Endothelial cell of umbilical vein (primary cell): Measurements from ENCODE around the gene MDFIC. TPM values are rescaled to one million over a fixed set of nuclear protein-coding genes. Genes with fewer than 3 reads are reported as not detected.

Source experiments
- BruUV-seq: library from RNA; stranded (reverse); fragments of 400-500 nt; replicated peaks from 2 replicates; lab custom pipeline; 2021; lab: Mats Ljungman, UMichigan
- CTCF ChIA-PET: fragments of 300-600, 350-600 bp; sonication (Branson Sonifier 250); formaldehyde crosslinking; loops from one replicate; lab custom pipeline; 2021; ENCODE audit warnings: antibody characterized with exemption, inconsistent platforms; lab: Charles Lee
- POLR2A ChIA-PET: fragments of 300-600, 350-600 bp; sonication (Branson Sonifier 250); formaldehyde crosslinking; loops from one replicate; lab custom pipeline; 2021; ENCODE audit warnings: antibody characterized with exemption, inconsistent platforms; lab: Charles Lee
- DNase-seq: peaks from one replicate; pipeline ENCODE4 v3.0.0-alpha.2; 2011; ENCODE audit warnings: low read depth, low spot score
- FAIRE-seq: peaks from 2 replicates; lab custom pipeline; 2011; peaks lifted over from hg19 to GRCh38; lab: Jason Lieb, UNC
- H2AFZ ChIP-seq: 2 replicates; pipeline ENCODE4 v1.6.0; 2012; ENCODE audit warnings: low read depth, low read length, control low read depth, inconsistent platforms
- H3K27ac ChIP-seq: 2 replicates; pipeline ENCODE4 v1.5.1; 2011; ENCODE audit warnings: low read depth, mild to moderate bottlenecking, control low read depth, low read length, moderate library complexity; ENCODE audit not compliant: insufficient read depth
- H3K27me3 ChIP-seq, 2 experiments: 2 replicates each; pipeline versions ENCODE4 v1.6.0 to v1.6.1; 2011; ENCODE audit warnings: low read length in 2 of 2, mixed read lengths in 1 of 2; ENCODE audit not compliant: control insufficient read depth in 2 of 2, insufficient read depth in 2 of 2
- H3K36me3 ChIP-seq, 2 experiments: 2 replicates in 1 of 2; 3 replicates in 1 of 2; pipeline ENCODE4 v1.5.1; 2011; ENCODE audit warnings: low read length in 2 of 2, mild to moderate bottlenecking in 1 of 2, moderate library complexity in 1 of 2; ENCODE audit not compliant: control insufficient read depth in 2 of 2, insufficient read depth in 2 of 2; ENCODE audit errors: extremely low read depth in 1 of 2
- H3K4me1 ChIP-seq: 3 replicates; pipeline ENCODE4 v1.5.1; 2011; ENCODE audit warnings: mild to moderate bottlenecking, low read length; ENCODE audit not compliant: control insufficient read depth, insufficient read depth; ENCODE audit errors: extremely low read depth
- H3K4me2 ChIP-seq: 2 replicates; pipeline ENCODE4 v1.6.1; 2011; ENCODE audit warnings: low read length, control low read depth, mixed read lengths; ENCODE audit not compliant: insufficient read depth
- H3K4me3 ChIP-seq, 3 experiments: fragments of 200-600 bp in 1 of 3; sonication (generic), shearing (Covaris generic) in 1 of 3; replicated peaks in 1 of 3; 2 replicates each; pipeline ENCODE4 v1.5.1; 2011 to 2016; ENCODE audit warnings: control low read depth in 3 of 3, low read length in 3 of 3, mild to moderate bottlenecking in 2 of 3, inconsistent platforms in 1 of 3, low read depth in 1 of 3, moderate library complexity in 1 of 3; ENCODE audit not compliant: insufficient read depth in 1 of 3
- H3K79me2 ChIP-seq: 2 replicates; pipeline ENCODE4 v1.6.0; 2012; ENCODE audit warnings: low read length, inconsistent platforms; ENCODE audit not compliant: control insufficient read depth, insufficient read depth
- H3K9ac ChIP-seq: replicated peaks from 2 replicates; pipeline ENCODE3; 2011; ENCODE audit warnings: low read length, control low read depth; ENCODE audit not compliant: insufficient read depth; ENCODE audit errors: extremely low read depth
- H3K9me1 ChIP-seq: replicated peaks from 3 replicates; pipeline ENCODE4 v1.6.0; 2011; ENCODE audit warnings: mild to moderate bottlenecking, low read length; ENCODE audit not compliant: control insufficient read depth, insufficient read depth; ENCODE audit errors: extremely low read depth
- H3K9me3 ChIP-seq: replicated peaks from 2 replicates; pipeline ENCODE4 v1.5.1; 2012; ENCODE audit warnings: low read length, inconsistent platforms; ENCODE audit not compliant: control insufficient read depth, insufficient read depth
- H4K20me1 ChIP-seq: replicated peaks from 2 replicates; pipeline ENCODE3; 2011; ENCODE audit warnings: mild to moderate bottlenecking, low read length; ENCODE audit not compliant: control insufficient read depth, insufficient read depth; ENCODE audit errors: extremely low read depth
- CTCF ChIP-seq, 2 donors: IDR thresholded peaks; 1 replicate in 1 of 2; 2 replicates in 1 of 2; pipeline ENCODE4 v1.5.1; 2011; ENCODE audit warnings: low read length in 2 of 2, mild to moderate bottlenecking in 2 of 2, moderate library complexity in 2 of 2, control low read depth in 1 of 2, inconsistent platforms in 1 of 2, low read depth in 1 of 2; ENCODE audit not compliant: insufficient read depth in 1 of 2; ENCODE audit errors: extremely low read depth in 1 of 2
- EZH2 ChIP-seq: IDR thresholded peaks from 2 replicates; pipeline ENCODE4 v1.6.1; 2012; ENCODE audit warnings: borderline replicate concordance, low read depth, mild to moderate bottlenecking, moderate library complexity, low read length, inconsistent platforms; ENCODE audit not compliant: severe bottlenecking
- FOS ChIP-seq: IDR thresholded peaks from 2 replicates; pipeline ENCODE4 v1.6.1; 2011; ENCODE audit warnings: mild to moderate bottlenecking, low read length, moderate library complexity, borderline replicate concordance; ENCODE audit not compliant: insufficient read depth
- GATA2 ChIP-seq: IDR thresholded peaks from 2 replicates; pipeline ENCODE4 v1.7.0; 2011; ENCODE audit warnings: low read depth, mild to moderate bottlenecking, moderate library complexity, mixed read lengths, low read length; ENCODE audit not compliant: insufficient read length, insufficient read depth
- JUN ChIP-seq: IDR thresholded peaks from 2 replicates; pipeline ENCODE4 v1.6.1; 2011; ENCODE audit warnings: borderline replicate concordance, low read depth; ENCODE audit not compliant: insufficient read length, insufficient read depth
- MAX ChIP-seq: IDR thresholded peaks from 2 replicates; pipeline ENCODE4 v1.6.1; 2011; ENCODE audit not compliant: insufficient read depth, insufficient read length
- MYC ChIP-seq: IDR thresholded peaks from one replicate; pipeline ENCODE4 v1.6.1; 2011; ENCODE audit warnings: mild to moderate bottlenecking, low read depth, low read length
- POLR2A ChIP-seq: IDR thresholded peaks from 2 replicates; pipeline ENCODE4 v1.6.1; 2012; ENCODE audit warnings: low read depth, mild to moderate bottlenecking, control low read depth, low read length
- POLR2AphosphoS5 ChIP-seq: IDR thresholded peaks from 2 replicates; pipeline ENCODE4 v1.6.1; 2012; ENCODE audit warnings: low read depth, mild to moderate bottlenecking, control low read depth, low read length, moderate library complexity; ENCODE audit not compliant: insufficient read depth
- dilution Hi-C: fragments of 300-500 bp; cut with MboI; formaldehyde crosslinking; loops from one replicate; pipeline ENCODE4 v1.15.0; 2019; ENCODE audit warnings: low sequenced_read_pairs; ENCODE audit not compliant: extremely low pct_ligation_motif_present
- intact Hi-C: fragments of 100-400 bp; cut with micrococcal nuclease; formaldehyde crosslinking; loops from one replicate; pipeline ENCODE4 v1.10.0; 2022
- polyA plus RNA-seq, 4 experiments: library from polyadenylated mRNA; depleted of rRNA in 3 of 4; stranded (reverse) in 3 of 4; unstranded in 1 of 4; fragments of >200 nt; gene quantifications; 2 replicates each; pipeline versions ENCODE4 v1.2.1 to v1.2.3, GENCODE V29; 2011 to 2012; ENCODE audit warnings: missing spikeins in 1 of 4
- total RNA-seq: library from RNA; stranded (reverse); gene quantifications from 2 replicates; pipeline ENCODE4 v1.2.3, GENCODE V29; 2021

MDFIC gene
- total and polyA plus RNA-seq, 2 donors (not counting 3 experiments of a cell fraction or from before 2014, with no cell fraction given): 6.5 to 14.2 TPM

DNA sequence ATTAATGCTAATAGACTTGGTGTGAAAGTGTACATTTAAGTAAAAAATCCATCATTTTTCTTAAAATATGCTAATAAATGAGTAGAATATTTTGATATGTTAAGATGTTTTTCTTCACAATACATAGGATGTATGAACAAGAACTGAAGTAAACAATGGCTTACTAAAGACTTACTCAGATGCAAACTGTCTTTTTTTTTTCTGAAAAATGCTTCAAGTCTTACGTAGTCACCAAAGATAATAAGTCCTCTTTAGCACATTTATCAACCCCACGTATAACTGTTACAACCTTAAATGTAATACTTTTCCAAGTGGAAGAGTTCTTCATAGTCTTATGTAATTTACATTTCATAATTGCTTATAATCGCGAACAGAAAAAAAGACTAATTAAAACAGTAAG lies 54.8 kb downstream of the MDFIC start:
- Histone ChIP-seq H3K27me3 (no peaks in the 10 kb centered on the region), H3K4me1 (peaks cover 6% of the 10 kb centered on the region), H3K79me2 (no peaks in the 10 kb centered on the region), H3K4me3 (no peak overlapping the region), H2AFZ (no peak overlapping the region), H3K9me3 (no peaks in the 10 kb centered on the region), H3K9me1 (no peaks in the 10 kb centered on the region), H3K9ac (no peak overlapping the region), H3K27ac (no peak overlapping the region), H4K20me1 (no peaks in the 10 kb centered on the region), H3K4me2 (no peak overlapping the region), H3K36me3 (no peaks in the 10 kb centered on the region)
- no TSS peak for BruUV-seq
- intact Hi-C loops: no loop called here
- no peak for TF ChIP-seq CTCF (IDR thresholded peaks at IDR 0.05; ENCODE audit: extremely low read depth in 1 of 2, insufficient read depth in 1 of 2, low read depth in 1 of 2, low read length in 2 of 2)
- TF ChIP-seq GATA2: no peak
- no peak for TF ChIP-seq MAX
- no peak for TF ChIP-seq MYC
- TF ChIP-seq POLR2A: no peak
- no peak for TF ChIP-seq FOS
- TF ChIP-seq JUN: no peak
- TF ChIP-seq POLR2AphosphoS5: no peak
- no peak for TF ChIP-seq EZH2
- DNase-seq (no peak), FAIRE-seq (no peak)
- POLR2A ChIA-PET: no interaction called here
- dilution Hi-C loops: no loop called here
- CTCF ChIA-PET: no interaction called here
